Posterior cingulate gyrus (tissue), 11 donors: ENCODE measurements around the gene TMEM132D.
"Not testable (repeated sequence)": the region's sequence is repeated elsewhere in the genome, so short reads cannot be mapped to it uniquely, and the experiment has no call there.

Experiments used
- DNase-seq, 10 donors: peaks; one replicate each; pipeline versions ENCODE4 v3.0.0 to v3.0.0-alpha.2; 2020 to 2021; ENCODE audit warnings: mixed read lengths in 3 of 10
- intact Hi-C: fragments of 100-400 bp; cut with DNase I; formaldehyde crosslinking; loops from one replicate; pipeline ENCODE4 v1.15.1; 2023

Gene TMEM132D

DNA sequence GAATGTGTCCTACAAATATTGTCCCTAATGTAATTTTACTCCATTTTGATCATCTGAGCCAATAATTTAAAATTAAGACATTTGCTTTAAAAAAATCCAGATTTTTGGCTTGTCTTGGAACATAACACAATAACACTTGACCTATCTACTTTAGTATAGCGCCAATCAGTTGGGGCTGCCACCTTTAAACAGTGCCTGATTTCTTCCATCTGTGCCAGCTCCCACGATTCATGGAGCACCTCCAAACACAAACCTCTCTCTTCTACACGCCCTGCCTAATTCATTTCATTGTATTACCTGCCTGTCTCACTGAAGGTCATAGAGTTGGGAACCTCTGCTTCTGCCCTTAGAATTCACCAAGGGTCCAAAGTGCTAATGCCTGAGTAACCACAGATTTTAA lies 352.4 kb downstream of the TMEM132D start:
- DNase-seq = no peak
- intact Hi-C loops = no loop called here

DNA sequence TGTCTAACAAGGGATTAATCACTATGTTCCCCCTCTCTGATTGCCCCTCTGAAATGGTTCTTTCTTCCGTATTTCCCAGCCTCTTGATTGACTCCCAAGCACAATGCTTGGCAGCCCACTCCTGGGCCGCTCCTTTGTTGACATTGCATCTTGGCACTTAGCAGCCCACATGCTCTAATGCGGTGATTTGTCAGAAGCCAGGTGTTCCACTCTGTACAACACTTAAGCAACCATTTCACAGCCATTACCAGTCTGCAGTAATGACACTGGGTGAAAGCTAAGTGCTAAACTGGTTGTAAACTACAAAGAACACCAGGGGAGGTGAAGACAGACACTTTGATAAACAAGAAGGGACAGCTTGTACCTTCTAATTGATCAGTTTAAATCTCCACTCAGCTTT lies 353.5 kb downstream of the TMEM132D start:
- DNase-seq = no peak
- intact Hi-C loops = no loop called here

DNA sequence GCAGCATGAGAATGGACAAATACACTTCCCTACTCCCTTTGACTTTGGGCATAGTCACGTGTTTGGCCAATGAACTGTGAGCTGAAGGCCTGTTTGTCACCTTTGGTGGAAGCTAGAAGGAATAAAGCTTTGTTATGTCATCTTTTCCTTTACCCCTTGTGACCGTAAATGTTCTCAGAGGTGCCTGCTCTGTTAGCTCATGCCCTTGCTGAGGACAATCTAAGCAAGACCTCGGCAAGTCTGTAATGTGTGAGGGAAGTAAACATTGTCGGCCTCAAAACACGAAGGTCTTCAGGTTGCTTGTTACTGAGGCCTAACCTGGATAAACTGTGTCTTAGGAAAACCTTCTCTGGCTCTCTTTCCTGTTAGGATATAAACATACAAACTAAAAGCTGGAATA lies 354.2 kb downstream of the TMEM132D start:
- intact Hi-C loops = no loop called here

DNA sequence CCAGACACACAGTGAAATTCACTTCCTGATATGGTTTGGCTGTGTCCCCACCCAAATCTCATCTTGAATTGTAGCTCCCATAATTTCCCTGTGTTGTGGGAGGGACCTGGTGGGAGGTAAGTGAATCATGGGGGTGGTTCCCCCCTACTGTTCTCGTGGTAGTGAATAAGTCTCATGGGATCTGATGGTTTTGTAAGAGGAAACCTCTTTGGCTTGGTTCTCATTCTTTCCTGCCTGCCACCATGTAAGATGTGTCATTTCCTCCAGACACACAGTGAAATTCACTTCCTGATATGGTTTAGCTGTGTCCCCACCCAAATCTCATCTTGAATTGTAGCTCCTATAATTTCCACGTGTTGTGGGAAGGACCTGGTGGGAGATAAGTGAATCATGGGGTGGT lies 354.8 kb downstream of the TMEM132D start:
- DNase-seq, intact Hi-C loops: not testable (repeated sequence)

More for the DNA sequence above, 354.2 kb downstream of the TMEM132D start:
- no peak for DNase-seq

DNA sequence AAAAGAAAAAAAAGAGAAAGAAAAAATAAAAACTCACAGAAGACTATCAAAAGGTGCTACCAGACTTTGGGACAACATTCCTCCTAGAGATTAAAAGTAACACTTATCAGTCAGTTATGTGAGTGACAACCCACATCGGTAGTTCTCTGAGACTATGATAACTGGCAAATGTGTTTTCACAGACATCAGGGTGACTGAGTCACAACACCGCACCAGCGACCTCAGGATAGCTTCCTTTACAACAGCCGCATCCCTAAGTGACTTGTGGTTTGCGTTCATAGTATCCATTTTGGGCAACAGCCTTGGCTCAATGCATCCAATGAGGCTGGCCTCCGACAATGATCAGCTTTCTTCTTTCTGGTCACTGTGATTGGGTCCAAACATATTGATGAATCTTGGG lies 359.1 kb downstream of the TMEM132D start:
- DNase-seq = no peak
- intact Hi-C loops = no loop called here

- intact Hi-C loops = no loop called here
Observed at GRCh38 chr12:129540954-129541353, 362.9 kb downstream of the TMEM132D start.

DNA sequence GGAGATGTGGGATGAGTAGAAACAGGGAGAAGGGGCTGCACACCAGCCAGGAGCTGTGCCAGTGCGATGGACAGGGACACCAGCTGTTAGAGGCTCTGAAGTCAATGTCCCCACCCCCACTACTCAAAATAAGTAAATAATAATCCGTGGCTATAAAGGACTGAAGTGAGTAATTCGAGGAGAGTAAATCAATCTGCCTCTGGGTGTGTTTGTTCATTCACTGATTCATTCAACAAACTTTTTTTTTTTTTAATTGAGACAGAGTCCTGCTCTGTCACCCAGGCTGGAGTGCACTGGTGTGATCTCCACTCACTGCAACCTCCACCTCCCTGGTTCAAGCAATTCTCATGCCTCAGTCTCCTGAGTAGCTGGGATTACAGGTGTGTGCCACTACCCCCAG lies 363.6 kb downstream of the TMEM132D start:
- intact Hi-C loops = no loop called here
- DNase-seq = no peak

More at GRCh38 chr12:129540954-129541353, 362.9 kb downstream of the TMEM132D start:
- no peak for DNase-seq

- intact Hi-C loops = not testable (repeated sequence)
- DNase-seq = peak in 1 of 10 donors; percentile 75
Observed at GRCh38 chr12:129538724-129539335, 365.0 kb downstream of the TMEM132D start.

- no peak for DNase-seq
- intact Hi-C loops = no loop called here
Observed at GRCh38 chr12:129538137-129538536, 365.7 kb downstream of the TMEM132D start.

GRCh38 chr12:129534966-129535750 lies 368.7 kb downstream of the TMEM132D start:
- DNase-seq = no peak
- intact Hi-C loops = no loop called here

- intact Hi-C loops = no loop called here
- DNase-seq = no peak
Observed at GRCh38 chr12:129532707-129533499, 370.9 kb downstream of the TMEM132D start.

DNA sequence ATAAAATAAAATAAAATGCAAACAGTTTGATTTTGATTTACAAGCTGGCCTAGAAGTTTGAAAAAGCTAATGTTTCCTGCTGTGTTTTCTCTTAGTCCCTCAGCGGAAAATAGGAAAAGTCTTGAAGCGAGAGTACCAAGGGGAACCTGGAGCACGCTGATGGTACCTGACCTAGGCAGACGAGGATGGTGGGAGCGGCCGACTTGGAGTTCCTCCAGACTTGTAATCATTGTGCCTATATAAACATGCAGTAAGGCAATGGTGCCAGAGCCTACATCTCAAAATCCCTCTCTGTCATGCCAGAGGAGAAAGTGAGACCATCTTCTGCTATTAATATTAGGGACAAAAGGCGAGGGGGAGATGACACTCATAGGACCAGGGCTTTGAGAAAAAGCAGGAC lies 371.7 kb downstream of the TMEM132D start:
- no peak for DNase-seq
- intact Hi-C loops = no loop called here

GRCh38 chr12:129530984-129531383 lies 372.8 kb downstream of the TMEM132D start:
- intact Hi-C loops = no loop called here
- no peak for DNase-seq

DNA sequence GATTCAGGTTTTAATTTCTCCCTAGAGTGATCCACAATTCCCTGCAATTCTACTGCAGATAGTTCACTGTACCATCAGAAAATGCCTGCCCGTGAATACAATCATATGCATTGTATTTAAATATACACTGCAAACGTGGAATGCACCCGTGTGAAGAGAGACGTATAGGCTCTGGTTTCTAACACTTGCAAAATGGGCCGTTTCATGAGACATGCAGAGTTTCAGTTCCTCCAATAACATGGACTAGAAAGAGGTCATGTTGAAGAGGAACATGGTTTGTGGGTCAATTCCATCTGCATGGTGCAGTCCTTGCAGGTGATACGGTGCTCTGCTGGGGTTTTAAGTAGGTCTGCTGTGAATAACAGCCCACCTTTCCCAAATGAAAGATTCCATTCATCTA lies 373.3 kb downstream of the TMEM132D start:
- no peak for DNase-seq
- intact Hi-C loops = no loop called here

DNA sequence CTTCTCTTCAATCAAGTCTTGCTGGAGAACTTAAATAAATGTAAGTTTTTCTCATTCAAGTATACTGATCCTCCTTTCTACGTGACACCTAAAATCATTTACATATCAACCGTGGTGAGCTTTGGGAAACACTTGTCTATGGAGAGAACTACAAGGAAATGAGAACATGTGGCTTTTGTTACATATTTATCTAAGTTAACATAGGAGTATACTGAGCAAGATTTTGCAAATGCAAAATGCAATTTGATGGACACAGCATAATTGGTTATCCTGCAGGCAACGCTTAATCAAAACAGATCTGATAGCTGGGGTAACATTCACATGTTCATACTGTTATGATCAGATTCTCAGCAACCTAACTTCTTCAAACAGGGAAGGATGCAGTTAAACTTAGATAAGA lies 376.3 kb downstream of the TMEM132D start:
- DNase-seq = no peak

GRCh38 chr12:129523621-129524020 lies 380.2 kb downstream of the TMEM132D start:
- no peak for DNase-seq
- intact Hi-C loops = no loop called here

More for the DNA sequence above, 376.3 kb downstream of the TMEM132D start:
- intact Hi-C loops = no loop called here

DNA sequence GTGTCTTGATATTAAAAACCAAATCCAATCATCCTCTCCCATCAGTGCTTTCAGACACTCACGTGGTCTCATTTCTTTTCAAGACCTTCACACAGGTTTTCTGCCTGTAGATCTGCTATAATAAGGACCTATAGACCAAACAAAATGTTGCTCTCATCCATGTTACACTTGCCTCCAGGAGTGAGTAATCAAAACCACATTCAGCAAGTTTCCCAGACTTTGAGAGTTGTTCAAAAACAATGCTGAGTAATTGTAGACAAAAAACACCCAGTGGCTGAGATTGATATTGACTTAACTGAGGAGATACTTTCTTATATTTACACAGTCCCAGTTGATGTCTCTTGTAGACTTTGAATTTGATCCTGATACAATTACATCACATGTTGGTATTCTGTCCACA lies 383.1 kb downstream of the TMEM132D start:
- DNase-seq = no peak
- intact Hi-C loops = no loop called here

DNA sequence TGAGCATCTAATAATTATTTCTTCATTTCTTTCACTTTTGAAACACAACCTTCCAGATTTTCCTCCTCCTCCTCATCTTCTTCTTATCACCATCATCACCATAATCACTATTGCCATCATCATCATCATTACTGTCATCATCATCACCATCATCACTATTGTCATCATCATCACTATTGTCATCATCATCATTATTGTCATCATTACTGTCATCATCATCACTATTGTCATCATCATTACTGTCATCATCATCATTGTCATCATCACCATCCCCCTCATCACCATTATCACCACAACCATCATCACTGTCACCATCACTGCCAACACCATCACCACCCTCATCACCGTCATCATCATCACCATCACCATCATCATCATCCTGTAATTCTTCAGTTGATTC lies 400.0 kb downstream of the TMEM132D start:
- intact Hi-C loops = no loop called here

DNA sequence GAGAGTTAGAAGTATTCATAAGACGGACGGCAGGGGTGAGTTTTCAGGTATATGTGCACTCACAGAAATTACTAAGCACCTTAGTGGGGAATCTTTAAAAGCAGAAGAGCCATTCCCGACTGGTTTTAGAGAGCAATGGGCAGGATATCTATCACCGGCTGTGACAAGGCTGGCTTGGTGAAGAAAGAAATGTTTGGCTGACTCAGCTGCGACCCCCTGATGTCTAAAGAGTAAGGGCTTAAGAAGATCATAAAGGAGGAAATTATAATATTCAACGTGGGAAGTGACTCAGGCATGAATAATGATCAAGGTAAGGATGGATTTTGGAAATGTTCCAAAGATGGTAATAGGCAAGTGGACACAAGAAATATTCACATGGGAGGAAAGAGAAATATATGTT lies 407.6 kb downstream of the TMEM132D start:
- no peak for DNase-seq
- intact Hi-C loops = no loop called here

More for the DNA sequence above, 400.0 kb downstream of the TMEM132D start:
- DNase-seq = no peak

DNA sequence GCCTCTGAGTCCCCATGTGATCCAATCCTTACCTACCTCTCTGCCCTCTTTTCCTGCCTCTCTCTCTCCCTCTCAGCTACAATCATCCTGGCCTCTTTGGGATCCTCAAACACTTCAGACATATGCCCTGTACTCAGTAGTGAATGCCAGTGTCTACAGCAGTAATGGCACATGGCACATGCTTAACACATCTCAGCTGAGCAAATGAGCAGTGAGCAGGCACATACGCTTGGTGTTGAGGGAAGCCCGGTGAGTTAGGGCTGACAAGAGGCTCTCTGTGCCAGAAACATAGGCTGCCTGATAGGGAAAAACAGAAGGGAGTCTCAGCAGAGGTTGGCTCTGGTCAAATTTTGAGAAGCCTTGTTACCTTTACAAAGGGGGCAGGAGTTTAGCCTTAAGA lies 409.1 kb downstream of the TMEM132D start:
- intact Hi-C loops = no loop called here
- no peak for DNase-seq

DNA sequence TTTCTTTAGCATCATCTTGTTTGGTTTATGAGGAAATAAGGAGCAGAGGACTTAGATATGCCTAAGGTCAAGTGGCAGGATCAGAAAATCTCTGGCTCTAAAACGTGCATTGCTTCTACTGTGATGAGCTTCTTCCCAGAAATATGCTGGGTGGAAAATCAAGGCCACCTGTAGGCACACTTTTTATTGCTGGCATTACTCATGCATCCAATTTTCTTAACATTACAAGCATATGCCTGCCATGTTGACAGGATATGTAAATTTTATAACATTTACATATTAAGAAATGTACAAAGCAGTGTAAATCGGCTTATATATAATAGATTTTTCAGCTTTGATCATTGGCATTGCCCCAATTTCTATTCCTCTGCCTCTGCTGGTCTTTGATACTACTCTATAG lies 409.6 kb downstream of the TMEM132D start:
- no peak for DNase-seq

More for the DNA sequence above, 409.6 kb downstream of the TMEM132D start:
- intact Hi-C loops = no loop called here
